IMR-90 (cell line): ENCODE results near the gene FNDC3B. TPM values are rescaled to one million over a fixed set of nuclear protein-coding genes. Genes with fewer than 3 reads are reported as not detected.

ENCODE experiments used
- ATAC-seq: fragments of 200-7000 bp; cut with Tn5 transposase; 2 replicates; pipeline ENCODE4 v1.9.1; 2020; ENCODE audit warnings: low read depth, mild to moderate bottlenecking, moderate library complexity
- BruUV-seq: library from RNA; stranded (reverse); fragments of 400-500 nt; replicated peaks from 2 replicates; lab custom pipeline; 2021; lab: Mats Ljungman, UMichigan
- CTCF ChIA-PET: fragments of 300-600 bp; formaldehyde crosslinking; extraction: SDS; loops from one replicate; lab custom pipeline; 2021; ENCODE audit warnings: antibody characterized with exemption; lab: Yijun Ruan, JAX
- POLR2A ChIA-PET: fragments of 300-600 bp; sonication (Branson Sonifier 250); formaldehyde crosslinking; loops from one replicate; lab custom pipeline; 2022; ENCODE audit warnings: antibody characterized with exemption; ENCODE audit not compliant: unreplicated experiment; lab: Charles Lee
- DNase-seq: peaks from one replicate; pipeline ENCODE4 v3.0.0; 2013
- H2AFZ ChIP-seq: replicated peaks from 2 replicates; pipeline ENCODE3; 2013; ENCODE audit warnings: low read length, mild to moderate bottlenecking; ENCODE audit not compliant: poor library complexity
- H2AK5ac ChIP-seq: 2 replicates; pipeline ENCODE4 v1.6.1; 2013; ENCODE audit warnings: low read depth, low read length, inconsistent platforms
- H2AK9ac ChIP-seq: replicated peaks from 2 replicates; pipeline ENCODE3; 2013; ENCODE audit warnings: mild to moderate bottlenecking, low read depth, low read length, moderate library complexity; ENCODE audit not compliant: poor library complexity
- H2BK120ac ChIP-seq: 2 replicates; pipeline ENCODE4 v1.6.1; 2013; ENCODE audit warnings: low read depth, low read length, inconsistent platforms
- H2BK15ac ChIP-seq: 3 replicates; pipeline ENCODE4 v1.6.1; 2013; ENCODE audit warnings: low read depth, low read length, inconsistent platforms
- H2BK20ac ChIP-seq: 2 replicates; pipeline ENCODE4 v1.6.1; 2013; ENCODE audit warnings: low read depth, mild to moderate bottlenecking, inconsistent platforms, low read length, moderate library complexity
- H2BK5ac ChIP-seq: 2 replicates; pipeline ENCODE4 v1.6.1; 2013; ENCODE audit warnings: mild to moderate bottlenecking, low read depth, low read length, inconsistent platforms; ENCODE audit not compliant: poor library complexity, severe bottlenecking
- H3K14ac ChIP-seq: replicated peaks from 2 replicates; pipeline ENCODE4 v1.6.1; 2013; ENCODE audit warnings: low read depth, low read length, inconsistent platforms
- H3K18ac ChIP-seq: 2 replicates; pipeline ENCODE4 v1.6.1; 2013; ENCODE audit warnings: low read depth, low read length, control low read depth
- H3K23ac ChIP-seq: 2 replicates; pipeline ENCODE4 v1.6.1; 2013; ENCODE audit warnings: low read depth, low read length, inconsistent platforms
- H3K27ac ChIP-seq: 2 replicates; pipeline ENCODE4 v1.5.1; 2013; ENCODE audit warnings: mild to moderate bottlenecking, control low read depth, low read length; ENCODE audit not compliant: insufficient read depth
- H3K27me3 ChIP-seq: 2 replicates; pipeline ENCODE4 v1.6.1; 2013; ENCODE audit warnings: low read length; ENCODE audit not compliant: control insufficient read depth, insufficient read depth
- H3K36me3 ChIP-seq: 2 replicates; pipeline ENCODE4 v1.6.1; 2013; ENCODE audit warnings: low read length, mixed read lengths; ENCODE audit not compliant: control insufficient read depth, insufficient read depth
- H3K4ac ChIP-seq: 2 replicates; pipeline ENCODE4 v1.6.1; 2013; ENCODE audit warnings: low read depth, low read length, inconsistent platforms
- H3K4me1 ChIP-seq: 2 replicates; pipeline ENCODE4 v1.6.1; 2013; ENCODE audit warnings: low read length, mixed read lengths; ENCODE audit not compliant: control insufficient read depth, insufficient read depth
- H3K4me2 ChIP-seq: 2 replicates; pipeline ENCODE4 v1.6.1; 2013; ENCODE audit warnings: low read depth, mild to moderate bottlenecking, control low read depth, low read length, moderate library complexity
- H3K4me3 ChIP-seq: 2 replicates; pipeline ENCODE4 v1.5.1; 2013; ENCODE audit warnings: low read depth, mild to moderate bottlenecking, control low read depth, low read length, moderate library complexity; ENCODE audit not compliant: insufficient read depth
- H3K56ac ChIP-seq: 2 replicates; pipeline ENCODE4 v1.6.1; 2013; ENCODE audit warnings: low read length, inconsistent platforms; ENCODE audit not compliant: insufficient read depth; ENCODE audit errors: extremely low read depth
- H3K79me1 ChIP-seq, 2 experiments: 2 replicates each; pipeline ENCODE4 v1.6.1; 2013; ENCODE audit warnings: low read length in 2 of 2, inconsistent platforms in 1 of 2, low read depth in 1 of 2
- H3K9ac ChIP-seq: 2 replicates; pipeline ENCODE4 v1.6.1; 2013; ENCODE audit warnings: low read depth, low read length, control low read depth
- H3K9me1 ChIP-seq: 2 replicates; pipeline ENCODE4 v1.6.1; 2013; ENCODE audit warnings: low read length, inconsistent platforms; ENCODE audit not compliant: insufficient read depth
- H3K9me3 ChIP-seq: 2 replicates; pipeline ENCODE4 v1.6.1; 2013; ENCODE audit warnings: low read length; ENCODE audit not compliant: control insufficient read depth, insufficient read depth
- H4K20me1 ChIP-seq: 2 replicates; pipeline ENCODE4 v1.6.1; 2013; ENCODE audit warnings: low read length, inconsistent platforms; ENCODE audit not compliant: insufficient read depth
- H4K5ac ChIP-seq: 2 replicates; pipeline ENCODE4 v1.6.1; 2013; ENCODE audit warnings: mild to moderate bottlenecking, low read depth, low read length, control low read depth
- H4K8ac ChIP-seq, 2 experiments: 2 replicates each; pipeline ENCODE4 v1.6.1; 2013; ENCODE audit warnings: low read depth in 2 of 2, low read length in 2 of 2, control low read depth in 1 of 2, inconsistent platforms in 1 of 2
- H4K91ac ChIP-seq: 2 replicates; pipeline ENCODE4 v1.6.1; 2013; ENCODE audit warnings: low read depth, low read length, inconsistent platforms; ENCODE audit not compliant: insufficient read depth
- WGBS, 2 experiments: methylation state at CpG; one replicate each; pipeline versions ENCODE4 v1.1.5 to v1.1.7; 2013; ENCODE audit warnings: missing lambda C conversion rate in 2 of 2; ENCODE audit not compliant: insufficient read length in 1 of 2; ENCODE audit errors: extremely low coverage in 2 of 2; 5-methylcytosine and 5-hydroxymethylcytosine counted together
- dilution Hi-C: fragments of 300-500 bp; cut with HindIII; formaldehyde crosslinking; loops from one replicate; pipeline ENCODE4 v1.14.3; 2018; ENCODE audit warnings: low sequenced_read_pairs; ENCODE audit not compliant: unreplicated experiment
- in situ Hi-C: fragments of 300-500 bp; cut with MboI; formaldehyde crosslinking; loops from 3 replicates; pipeline ENCODE4 v1.14.3; 2019; ENCODE audit warnings: low sequenced_read_pairs, inconsistent platforms, mixed read lengths
- intact Hi-C: fragments of 100-400 bp; cut with micrococcal nuclease; formaldehyde crosslinking; loops from 2 replicates; pipeline ENCODE4 v1.10.0; 2022
- polyA plus RNA-seq, 3 experiments: library from polyadenylated mRNA; depleted of rRNA; stranded (reverse); fragments of >200 nt; gene quantifications; 2 replicates each; pipeline ENCODE4 v1.2.3, GENCODE V29; 2012; ENCODE audit warnings: low replicate concordance in 1 of 3
- total RNA-seq: library from RNA; depleted of rRNA; stranded (reverse); fragments of >200 nt; gene quantifications from 2 replicates; pipeline ENCODE4 v1.2.3, GENCODE V29; 2012
- TF ChIP-seq, protein P1 (sequence below): conservative IDR thresholded peaks from 2 replicates; pipeline ENCODE4 v1.5.1; 2012; ENCODE audit warnings: mild to moderate bottlenecking, low read depth, low read length, improper control_type of control experiment

The FNDC3B gene
- total and polyA plus RNA-seq, 2 of the 4 experiments (the other 2 are of a cell fraction), result 23.9 to 150 TPM

DNA sequence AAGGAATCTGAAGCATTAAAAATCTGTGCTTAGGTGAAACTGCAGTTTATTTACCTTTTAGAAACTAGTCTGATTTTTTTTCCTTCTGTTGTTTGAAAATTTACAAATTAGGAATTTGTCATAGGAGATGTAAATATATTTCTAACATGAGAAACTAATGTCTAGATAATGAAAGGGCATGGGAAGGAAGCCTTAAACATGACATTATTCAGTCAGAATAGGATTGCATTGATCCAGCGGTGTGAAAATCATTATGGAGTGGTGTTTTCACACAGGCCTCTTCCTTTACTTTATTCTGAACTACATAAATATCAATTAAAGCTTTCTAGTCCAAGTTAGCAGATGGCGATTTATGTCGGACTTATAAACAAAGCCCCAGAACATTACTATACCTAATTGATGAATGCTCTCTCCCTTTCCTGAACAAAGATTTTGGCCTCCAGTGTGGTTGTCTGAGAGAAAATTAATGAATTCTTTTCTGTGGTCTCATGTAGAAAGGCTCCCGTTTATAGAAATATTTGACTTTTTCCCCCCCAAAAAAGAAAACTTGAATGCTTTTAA is 37.9 kb downstream of the FNDC3B start:
- in situ Hi-C loops, result no loop called here
- no peak overlapping the region for H3K14ac ChIP-seq
- H2AK5ac ChIP-seq, result no peak overlapping the region
- no peak overlapping the region for H3K9ac ChIP-seq
- no peak overlapping the region for H4K91ac ChIP-seq
- no peak overlapping the region for H2BK15ac ChIP-seq
- H3K79me1 ChIP-seq, result peaks cover 46 to 84% of the 10 kb centered on the region in 2 experiments
- peaks cover 29% of the 10 kb centered on the region for H3K9me1 ChIP-seq
- intact Hi-C loops, result no loop called here
- no CpG with 5 or more reads among the region's 4 CpGs for WGBS, 2 experiments
- no peak overlapping the region for H2BK20ac ChIP-seq
- no peaks in the 10 kb centered on the region for H3K9me3 ChIP-seq
- H3K4ac ChIP-seq, result no peak overlapping the region
- peaks cover 12% of the 10 kb centered on the region for H3K36me3 ChIP-seq
- ChIA-PET CTCF (no interaction called here), POLR2A (no interaction called here)
- BruUV-seq, result no TSS peak
- H3K27ac ChIP-seq, result no peak overlapping the region
- H3K27me3 ChIP-seq, result no peaks in the 10 kb centered on the region
- H2BK5ac ChIP-seq, result no peak overlapping the region
- dilution Hi-C loops, result no loop called here
- H3K56ac ChIP-seq, result no peak overlapping the region
- H2BK120ac ChIP-seq, result no peak overlapping the region
- ATAC-seq (no peak), DNase-seq (no peak)
- no peak overlapping the region for H3K4me2 ChIP-seq
- no peak overlapping the region for H4K8ac ChIP-seq
- H2AFZ ChIP-seq, result no peak overlapping the region
- no peak overlapping the region for H3K18ac ChIP-seq
- H3K4me1 ChIP-seq, result peaks cover 6% of the 10 kb centered on the region
- no peak overlapping the region for H4K5ac ChIP-seq
- no peak overlapping the region for H3K4me3 ChIP-seq
- TF ChIP-seq, protein P1, sequence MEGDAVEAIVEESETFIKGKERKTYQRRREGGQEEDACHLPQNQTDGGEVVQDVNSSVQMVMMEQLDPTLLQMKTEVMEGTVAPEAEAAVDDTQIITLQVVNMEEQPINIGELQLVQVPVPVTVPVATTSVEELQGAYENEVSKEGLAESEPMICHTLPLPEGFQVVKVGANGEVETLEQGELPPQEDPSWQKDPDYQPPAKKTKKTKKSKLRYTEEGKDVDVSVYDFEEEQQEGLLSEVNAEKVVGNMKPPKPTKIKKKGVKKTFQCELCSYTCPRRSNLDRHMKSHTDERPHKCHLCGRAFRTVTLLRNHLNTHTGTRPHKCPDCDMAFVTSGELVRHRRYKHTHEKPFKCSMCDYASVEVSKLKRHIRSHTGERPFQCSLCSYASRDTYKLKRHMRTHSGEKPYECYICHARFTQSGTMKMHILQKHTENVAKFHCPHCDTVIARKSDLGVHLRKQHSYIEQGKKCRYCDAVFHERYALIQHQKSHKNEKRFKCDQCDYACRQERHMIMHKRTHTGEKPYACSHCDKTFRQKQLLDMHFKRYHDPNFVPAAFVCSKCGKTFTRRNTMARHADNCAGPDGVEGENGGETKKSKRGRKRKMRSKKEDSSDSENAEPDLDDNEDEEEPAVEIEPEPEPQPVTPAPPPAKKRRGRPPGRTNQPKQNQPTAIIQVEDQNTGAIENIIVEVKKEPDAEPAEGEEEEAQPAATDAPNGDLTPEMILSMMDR, result no peak
- H3K23ac ChIP-seq, result no peak overlapping the region; the same call in 1 of the 2 replicates
- peaks cover 93% of the 10 kb centered on the region for H4K20me1 ChIP-seq
- no peak overlapping the region for H2AK9ac ChIP-seq
